GM23338 (cell line): ENCODE data around the gene GRIN3B.

Source experiments
- CTCF ChIP-seq, 2 experiments: fragments of 200-600 bp in 1 of 2; sonication (generic) in 1 of 2; conservative IDR thresholded peaks; 2 replicates each; pipeline versions ENCODE4 v1.5.1 to v1.6.1; 2016 to 2017; ENCODE audit warnings: antibody characterized with exemption in 2 of 2, low read depth in 2 of 2, mild to moderate bottlenecking in 2 of 2, moderate library complexity in 1 of 2
- EZH2 ChIP-seq: fragments of 200-600 bp; sonication (generic); IDR thresholded peaks from one replicate; pipeline ENCODE4 v1.8.0; 2017; ENCODE audit warnings: antibody characterized with exemption, mild to moderate bottlenecking, low read depth; ENCODE audit not compliant: unreplicated experiment
- POLR2AphosphoS5 ChIP-seq: IDR thresholded peaks from 2 replicates; pipeline ENCODE4 v1.6.1; 2016; ENCODE audit warnings: antibody characterized with exemption, low read depth

- TF ChIP-seq CTCF (conservative IDR thresholded peaks at IDR 0.05; ENCODE audit: low read depth in 2 of 2): no peak
- TF ChIP-seq EZH2: no peak
- no peak for TF ChIP-seq POLR2AphosphoS5
These were observed 20.9 kb upstream of the GRIN3B start for GRCh38 chr19:979318-979741.
